OCI-LY1 (cell line): ENCODE measurements around the gene TP53TG5.

Experiments
- CTCF ChIP-seq: fragments of 200-600 bp; sonication (generic), shearing (Covaris generic); IDR thresholded peaks from 2 replicates; pipeline ENCODE4 v1.5.1; 2017; ENCODE audit warnings: mild to moderate bottlenecking, antibody characterized with exemption, low read length, moderate library complexity, mixed read lengths
- EZH2 ChIP-seq: fragments of 200-600 bp; sonication (generic), shearing (Covaris generic); IDR thresholded peaks from 2 replicates; pipeline ENCODE4 v1.8.0; 2017; ENCODE audit warnings: borderline replicate concordance, mixed run types, mild to moderate bottlenecking, antibody characterized with exemption, low read length, moderate library complexity, mixed read lengths

- TF ChIP-seq CTCF (no peak), EZH2 (no peak)
Measured at GRCh38 chr20:45404438-45404837, 26.3 kb upstream of the TP53TG5 start.
